Fibroblast of lung (primary cell): ENCODE measurements around the gene LASP1NB.

ENCODE experiments used
- CTCF ChIP-seq, 2 donors: IDR thresholded peaks in 1 of 2; conservative IDR thresholded peaks in 1 of 2; 1 replicate in 1 of 2; 2 replicates in 1 of 2; pipeline ENCODE4 v1.5.1; 2011 to 2012; ENCODE audit warnings: low read length in 2 of 2, control low read depth in 1 of 2, inconsistent platforms in 1 of 2, low read depth in 1 of 2, mild to moderate bottlenecking in 1 of 2
- EZH2 ChIP-seq: IDR thresholded peaks from 2 replicates; pipeline ENCODE4 v1.5.1; 2012; ENCODE audit warnings: low read length, control low read depth, mild to moderate bottlenecking; ENCODE audit errors: missing control alignments

GRCh38 chr17:38906460-38907228, 18.8 kb upstream of the LASP1NB start:
- no peak for TF ChIP-seq CTCF (conservative IDR thresholded peaks at IDR 0.05 in 1 of 2, IDR thresholded peaks at IDR 0.05 in 1 of 2; ENCODE audit: low read depth in 1 of 2, low read length in 2 of 2)
- no peak for TF ChIP-seq EZH2
